HFFc6 (cell line): Measurements from ENCODE around the gene PRPF6. TPM values are rescaled to one million over a fixed set of nuclear protein-coding genes. Genes with fewer than 3 reads are reported as not detected.

Experiments
- DNase-seq: peaks from one replicate; pipeline ENCODE4 v3.0.0-alpha.2; 2018
- H3K27ac Mint-ChIP-seq: 2 replicates; pipeline ENCODE4 v1.8.0; 2020; ENCODE audit warnings: mild to moderate bottlenecking, mixed read lengths
- H3K27me3 Mint-ChIP-seq: 2 replicates; pipeline ENCODE4 v1.8.0; 2021; ENCODE audit warnings: mild to moderate bottlenecking, moderate library complexity, mixed read lengths; ENCODE audit not compliant: insufficient read depth
- H3K36me3 Mint-ChIP-seq: 2 replicates; pipeline ENCODE4 v1.8.0; 2021; ENCODE audit warnings: low read depth, mixed read lengths
- H3K4me1 Mint-ChIP-seq: 2 replicates; pipeline ENCODE4 v1.8.0; 2020; ENCODE audit warnings: low read depth, mixed read lengths
- H3K4me3 Mint-ChIP-seq: 2 replicates; pipeline ENCODE4 v1.8.0; 2020; ENCODE audit warnings: mild to moderate bottlenecking, moderate library complexity, mixed read lengths
- H3K9me3 Mint-ChIP-seq: 2 replicates; pipeline ENCODE4 v1.8.0; 2020; ENCODE audit warnings: mild to moderate bottlenecking, mixed read lengths
- total RNA-seq, 6 experiments: library from RNA; stranded (reverse); fragmentation: NEBNext Ultra II Directional; extraction: Animal tissue kit (Norgen Biotek cat#: 25700); gene quantifications; 2 replicates in 1 of 6; 3 replicates in 5 of 6; pipeline ENCODE4 v1.2.3, GENCODE V29; 2021
- TF ChIP-seq, protein P1 (sequence below): fragments of 200-600 bp; sonication (generic); IDR thresholded peaks from 2 replicates; pipeline ENCODE4 v1.5.0; 2021; ENCODE audit warnings: antibody characterized with exemption, mild to moderate bottlenecking

Gene PRPF6
- total RNA-seq, 6 experiments from 2014 or later, result 70.7 to 73.2 (median 72.9) TPM

DNA sequence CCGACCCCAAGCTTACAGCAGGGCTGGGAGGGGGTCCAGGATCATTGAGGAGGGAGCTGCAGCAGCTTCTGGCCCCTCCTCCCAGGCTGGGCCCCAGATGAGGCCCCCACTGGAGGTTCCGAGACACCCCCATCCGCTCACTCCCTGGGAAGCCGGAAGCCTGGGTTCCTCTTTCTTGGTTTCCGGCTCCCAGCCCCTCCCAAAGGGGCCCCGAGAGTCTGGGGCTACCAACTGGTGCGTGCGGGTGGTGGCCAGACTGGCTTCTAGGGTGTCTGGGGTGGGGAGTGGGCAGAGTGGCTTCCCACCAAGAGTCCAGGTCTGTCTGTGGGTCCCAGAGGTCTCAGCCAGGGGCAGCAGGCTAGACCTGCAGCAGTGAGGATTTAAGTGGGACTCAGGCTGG lies 96.2 kb downstream of the PRPF6 start:
- H3K27ac Mint-ChIP-seq, result no peak overlapping the region
- H3K4me3 Mint-ChIP-seq, result no peak overlapping the region
- TF ChIP-seq, protein P1, sequence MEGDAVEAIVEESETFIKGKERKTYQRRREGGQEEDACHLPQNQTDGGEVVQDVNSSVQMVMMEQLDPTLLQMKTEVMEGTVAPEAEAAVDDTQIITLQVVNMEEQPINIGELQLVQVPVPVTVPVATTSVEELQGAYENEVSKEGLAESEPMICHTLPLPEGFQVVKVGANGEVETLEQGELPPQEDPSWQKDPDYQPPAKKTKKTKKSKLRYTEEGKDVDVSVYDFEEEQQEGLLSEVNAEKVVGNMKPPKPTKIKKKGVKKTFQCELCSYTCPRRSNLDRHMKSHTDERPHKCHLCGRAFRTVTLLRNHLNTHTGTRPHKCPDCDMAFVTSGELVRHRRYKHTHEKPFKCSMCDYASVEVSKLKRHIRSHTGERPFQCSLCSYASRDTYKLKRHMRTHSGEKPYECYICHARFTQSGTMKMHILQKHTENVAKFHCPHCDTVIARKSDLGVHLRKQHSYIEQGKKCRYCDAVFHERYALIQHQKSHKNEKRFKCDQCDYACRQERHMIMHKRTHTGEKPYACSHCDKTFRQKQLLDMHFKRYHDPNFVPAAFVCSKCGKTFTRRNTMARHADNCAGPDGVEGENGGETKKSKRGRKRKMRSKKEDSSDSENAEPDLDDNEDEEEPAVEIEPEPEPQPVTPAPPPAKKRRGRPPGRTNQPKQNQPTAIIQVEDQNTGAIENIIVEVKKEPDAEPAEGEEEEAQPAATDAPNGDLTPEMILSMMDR, result no peak
- H3K4me1 Mint-ChIP-seq, result peaks cover 8% of the 10 kb centered on the region; the same call in 1 of the 2 replicates
- H3K27me3 Mint-ChIP-seq, result peaks cover 8% of the 10 kb centered on the region
- no peak for DNase-seq
- no peaks in the 10 kb centered on the region for H3K36me3 Mint-ChIP-seq
- H3K9me3 Mint-ChIP-seq, result no peaks in the 10 kb centered on the region

GRCh38 chr20:64077541-64077875 lies 96.6 kb downstream of the PRPF6 start:
- Mint-ChIP-seq H3K9me3 (no peaks in the 10 kb centered on the region), H3K4me1 (peaks cover 8% of the 10 kb centered on the region; the same call in 1 of the 2 replicates), H3K27me3 (peaks cover 8% of the 10 kb centered on the region), H3K36me3 (no peaks in the 10 kb centered on the region), H3K27ac (no peak overlapping the region), H3K4me3 (no peak overlapping the region)
- no peak for DNase-seq
- TF ChIP-seq, protein P1, result no peak

DNA sequence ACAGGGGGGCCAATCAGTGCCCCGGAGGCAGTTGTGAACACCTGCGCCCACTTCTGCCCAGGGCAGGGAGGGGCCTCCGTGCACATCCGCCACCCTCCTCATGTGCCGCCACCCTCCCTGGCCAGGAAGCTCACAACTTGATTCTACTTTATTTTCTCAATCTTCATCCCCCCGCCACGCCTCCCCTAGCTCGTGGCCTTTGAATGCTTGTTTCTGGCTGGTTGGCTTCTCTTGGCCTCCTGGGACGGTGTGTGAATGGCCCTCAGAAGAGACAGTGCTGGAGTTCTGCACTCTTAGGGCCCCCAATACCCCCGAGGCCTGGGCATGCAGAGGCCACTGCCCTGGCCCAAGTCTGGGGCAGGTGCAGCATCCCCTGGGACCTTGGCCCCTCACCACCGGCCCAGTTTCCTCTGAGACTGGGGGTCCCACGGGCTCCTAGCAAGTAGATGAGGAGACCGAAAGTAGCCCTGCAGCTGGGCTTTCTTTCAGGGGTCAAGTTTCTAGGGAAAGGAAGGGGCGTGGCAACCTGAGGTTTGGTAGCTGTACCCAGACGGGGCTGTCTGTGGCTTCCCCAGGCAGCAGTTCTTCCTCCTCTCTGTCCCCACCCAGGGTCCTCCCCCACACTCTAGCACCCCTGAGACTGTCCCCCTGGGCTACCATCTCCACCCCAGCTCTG lies 97.1 kb downstream of the PRPF6 start:
- TF ChIP-seq, protein P1, result no peak
- no peak overlapping the region for H3K27ac Mint-ChIP-seq
- H3K4me1 Mint-ChIP-seq, result peaks cover 8% of the 10 kb centered on the region; the same call in 1 of the 2 replicates
- H3K36me3 Mint-ChIP-seq, result no peaks in the 10 kb centered on the region
- H3K4me3 Mint-ChIP-seq, result peak overlapping the region; percentile 89
- H3K9me3 Mint-ChIP-seq, result no peaks in the 10 kb centered on the region
- peaks cover 10% of the 10 kb centered on the region for H3K27me3 Mint-ChIP-seq
- no peak for DNase-seq

- Mint-ChIP-seq H3K4me3 (peak overlapping the region; percentile 89), H3K4me1 (peaks cover 8% of the 10 kb centered on the region; the same call in 1 of the 2 replicates), H3K27ac (no peak overlapping the region), H3K27me3 (peaks cover 13% of the 10 kb centered on the region), H3K9me3 (no peaks in the 10 kb centered on the region), H3K36me3 (no peaks in the 10 kb centered on the region)
- TF ChIP-seq, protein P1, result no peak
- DNase-seq, result no peak
These were observed 98.0 kb downstream of the PRPF6 start for GRCh38 chr20:64078934-64079272.

GRCh38 chr20:64079273-64080012 lies 98.5 kb downstream of the PRPF6 start, which contains the start of gene RGS19:
TSS of gene RGS19 (minus strand) at chr20:64079518. CDS start at chr20:64076886, 2,632 bp downstream.
- no peak for DNase-seq
- Mint-ChIP-seq H3K27me3 (peaks cover 13% of the 10 kb centered on the region), H3K27ac (0 out of 2 replicates have a peak within 1 kb of the TSS, but pooled peaks have one; percentile 13), H3K4me3 (peak within 1 kb of the TSS; percentile 89), H3K4me1 (peaks cover 8% of the 10 kb centered on the region; the same call in 1 of the 2 replicates), H3K36me3 (no peaks in the 10 kb centered on the region), H3K9me3 (no peaks in the 10 kb centered on the region)
- TF ChIP-seq, protein P1, result peak; percentile 28; the same call in 1 of the 2 replicates
